ENCODE results near the gene RPAP2. TPM values are rescaled to one million over a fixed set of nuclear protein-coding genes. Genes with fewer than 3 reads are reported as not detected.

Gene RPAP2
- 8.8 to 13.0 TPM (median 12.7 TPM) in 5 replicates for total RNA-seq (2022; extraction: Qiagen RNA extraction; ENCODE audit: low read depth)

GRCh38 chr1:92298573-92299476 is at the start of gene RPAP2, which contains the start of gene GLMN:
RPAP2 (plus strand) TSS chr1:92299059; CDS start chr1:92299074, 15 bp downstream.
GLMN (minus strand) TSS chr1:92298987; CDS start chr1:92297999, 988 bp downstream.

Other genes with a start within 250 kb of the RPAP2 start
- gene SETSIP, start 223.6 kb upstream of the RPAP2 start, total RNA-seq (2022; extraction: Qiagen RNA extraction; ENCODE audit: low read depth) = not detected in 5 replicates
- gene BTBD8, start 218.7 kb upstream of the RPAP2 start, total RNA-seq (2022; extraction: Qiagen RNA extraction; ENCODE audit: low read depth) = 0.55 to 1.5 TPM (median 0.71 TPM) in 5 replicates
- gene C1orf146, start 81.1 kb upstream of the RPAP2 start, total RNA-seq (2022; extraction: Qiagen RNA extraction; ENCODE audit: low read depth) = not detected in 5 replicates
- 5.5 to 8.0 TPM (median 7.7 TPM) in 5 replicates for gene GLMN, start 72 bp upstream of the RPAP2 start, total RNA-seq (2022; extraction: Qiagen RNA extraction; ENCODE audit: low read depth)
- gene GFI1, start 187.9 kb downstream of the RPAP2 start, total RNA-seq (2022; extraction: Qiagen RNA extraction; ENCODE audit: low read depth) = 0.14 to 0.38 TPM (median 0.23 TPM) in 5 replicates

Data from A549 treated with DMSO at 1 μM for 4 hours (cell line).